K562 (cell line): Measurements from ENCODE around the gene SRSF11. TPM values are rescaled to one million over a fixed set of nuclear protein-coding genes. Genes with fewer than 3 reads are reported as not detected.

Experiments used
- ATAC-seq: fragments of 200-7000 bp; cut with Tn5 transposase; 3 replicates; pipeline ENCODE4 v1.9.1; 2020; ENCODE audit warnings: moderate library complexity
- BruUV-seq: library from RNA; stranded (reverse); fragments of 400-500 nt; replicated peaks from 2 replicates; lab custom pipeline; 2021; lab: Mats Ljungman, UMichigan
- CTCF ChIA-PET: fragments of 300-600 bp; formaldehyde crosslinking; extraction: SDS; loops from one replicate; lab custom pipeline; 2021; ENCODE audit warnings: low intra/inter-chr PET ratio; lab: Yijun Ruan, JAX
- POLR2A ChIA-PET: fragments of 300-600, 350-650 bp; sonication (Branson Sonifier 250); formaldehyde crosslinking; extraction: SDS; loops from one replicate; lab custom pipeline; 2021; ENCODE audit warnings: antibody characterized with exemption, inconsistent platforms; lab: Yijun Ruan, JAX
- DNase-seq, 4 experiments: peaks; one replicate each; pipeline versions ENCODE4 v3.0.0 to v3.0.0-alpha.2; 2011 to 2018; ENCODE audit warnings: low spot score in 3 of 4, mixed read lengths in 3 of 4; ENCODE audit errors: extremely low read depth in 1 of 4
- FAIRE-seq: peaks from 2 replicates; lab custom pipeline; 2011; peaks lifted over from hg19 to GRCh38; lab: Jason Lieb, UNC
- H2AFZ ChIP-seq: 2 replicates; pipeline ENCODE4 v1.6.0; 2011; ENCODE audit warnings: low read depth, low read length, control low read depth, inconsistent platforms
- H3K27ac ChIP-seq: fragments of 200-600 bp; 3 replicates; pipeline ENCODE4 v1.8.0; 2011; ENCODE audit warnings: low read depth, mild to moderate bottlenecking, control low read depth, inconsistent platforms, low read length, moderate library complexity, mixed read lengths; ENCODE audit errors: extremely low read depth
- H3K27me3 ChIP-seq, 2 experiments: fragments of 300-600 bp in 1 of 2; 2 replicates in 1 of 2; 3 replicates in 1 of 2; pipeline versions ENCODE4 v1.6.0 to v1.8.0; 2011; ENCODE audit warnings: inconsistent platforms in 2 of 2, low read length in 2 of 2, mild to moderate bottlenecking in 1 of 2, mixed read lengths in 1 of 2, moderate library complexity in 1 of 2; ENCODE audit not compliant: control insufficient read depth in 2 of 2, insufficient read depth in 2 of 2
- H3K36me3 ChIP-seq: fragments of 300-600 bp; 3 replicates; pipeline ENCODE4 v1.8.0; 2011; ENCODE audit warnings: mild to moderate bottlenecking, low read length, inconsistent platforms; ENCODE audit not compliant: control insufficient read depth, insufficient read depth
- H3K4me1 ChIP-seq, 2 experiments: fragments of 200-600 bp in 1 of 2; replicated peaks in 1 of 2; 2 replicates in 1 of 2; 3 replicates in 1 of 2; pipeline versions ENCODE4 v1.5.1 to v1.8.0; 2011; ENCODE audit warnings: inconsistent platforms in 2 of 2, low read length in 2 of 2, mild to moderate bottlenecking in 1 of 2, mixed read lengths in 1 of 2, moderate library complexity in 1 of 2; ENCODE audit not compliant: control insufficient read depth in 2 of 2, insufficient read depth in 2 of 2
- H3K4me2 ChIP-seq: 2 replicates; pipeline ENCODE4 v1.6.1; 2011; ENCODE audit warnings: low read length, control low read depth, inconsistent platforms, mixed read lengths; ENCODE audit not compliant: insufficient read depth
- H3K4me3 ChIP-seq: fragments of 200-600 bp; sonication (generic), shearing (Covaris generic); 2 replicates; pipeline ENCODE4 v1.5.1; 2016; ENCODE audit warnings: control low read depth, inconsistent platforms
- H3K79me2 ChIP-seq: fragments of 200-600 bp; 3 replicates; pipeline ENCODE4 v1.8.0; 2011; ENCODE audit warnings: low read length, inconsistent platforms; ENCODE audit not compliant: control insufficient read depth, insufficient read depth
- H3K9ac ChIP-seq, 2 experiments: 2 replicates each; pipeline versions ENCODE4 v1.6.0 to v1.6.1; 2011; ENCODE audit warnings: low read depth in 2 of 2, low read length in 2 of 2, control low read depth in 1 of 2, inconsistent platforms in 1 of 2, mild to moderate bottlenecking in 1 of 2, mixed read lengths in 1 of 2; ENCODE audit not compliant: insufficient read depth in 1 of 2
- H3K9me1 ChIP-seq: one replicate; pipeline ENCODE4 v1.6.0; 2011; ENCODE audit warnings: inconsistent platforms, mild to moderate bottlenecking, low read length, moderate library complexity; ENCODE audit not compliant: control insufficient read depth, insufficient read depth
- H3K9me3 ChIP-seq: replicated peaks from 2 replicates; pipeline ENCODE4 v1.5.1; 2011; ENCODE audit warnings: low read depth, low read length, inconsistent platforms; ENCODE audit not compliant: control insufficient read depth, insufficient read depth
- H4K20me1 ChIP-seq: replicated peaks from 2 replicates; pipeline ENCODE4 v1.6.1; 2011; ENCODE audit warnings: low read length, inconsistent platforms, mixed read lengths; ENCODE audit not compliant: control insufficient read depth, insufficient read depth
- DACH1 ChIP-seq: fragments of 450-650 bp; IDR thresholded peaks from 2 replicates; pipeline ENCODE4 v1.6.1; 2018; ENCODE audit not compliant: partially characterized antibody
- DPF2 ChIP-seq: fragments of 450-650 bp; IDR thresholded peaks from 2 replicates; pipeline ENCODE4 v1.6.1; 2016
- ELF1 ChIP-seq: fragments of 200-800 bp; sonication (Bioruptor generic); IDR thresholded peaks from 2 replicates; pipeline ENCODE4 v1.6.1; 2016; ENCODE audit warnings: missing genetic modification characterization, missing compliant biosample characterization
- EP300 ChIP-seq: IDR thresholded peaks from 2 replicates; pipeline ENCODE4 v1.6.1; 2012; ENCODE audit warnings: low read length, improper control_type of control experiment
- MEF2A ChIP-seq: IDR thresholded peaks from 2 replicates; pipeline ENCODE4 v1.6.1; 2011; ENCODE audit warnings: low read depth, mild to moderate bottlenecking, low read length, moderate library complexity; ENCODE audit not compliant: control insufficient read depth
- MEF2D ChIP-seq: conservative IDR thresholded peaks from 2 replicates; pipeline ENCODE4 v1.6.1; 2016; ENCODE audit warnings: low read depth, missing genetic modification characterization, missing compliant biosample characterization
- MEIS2 ChIP-seq: fragments of 450-650 bp; IDR thresholded peaks from 2 replicates; pipeline ENCODE4 v1.6.1; 2014; ENCODE audit warnings: mild to moderate bottlenecking; ENCODE audit not compliant: partially characterized antibody
- PKNOX1 ChIP-seq: fragments of 450-650 bp; IDR thresholded peaks from 2 replicates; pipeline ENCODE4 v1.6.1; 2016
- POLR2AphosphoS5 ChIP-seq: IDR thresholded peaks from 2 replicates; pipeline ENCODE4 v1.6.1; 2011; ENCODE audit warnings: mild to moderate bottlenecking, low read depth, low read length, moderate library complexity; ENCODE audit not compliant: control insufficient read depth, insufficient read depth
- RCOR1 ChIP-seq, 2 experiments: IDR thresholded peaks; 2 replicates each; pipeline ENCODE4 v1.6.1; 2012; ENCODE audit warnings: low read depth in 2 of 2, low read length in 2 of 2, borderline replicate concordance in 1 of 2, improper control_type of control experiment in 1 of 2
- SP2 ChIP-seq: IDR thresholded peaks from 2 replicates; pipeline ENCODE4 v1.6.1; 2011; ENCODE audit warnings: mild to moderate bottlenecking, low read depth, low read length, moderate library complexity; ENCODE audit not compliant: poor library complexity, severe bottlenecking; ENCODE audit errors: extremely low read depth
- SPI1 ChIP-seq: IDR thresholded peaks from 2 replicates; pipeline ENCODE4 v1.6.1; 2011; ENCODE audit warnings: low read depth, low read length, control low read depth, borderline replicate concordance
- TEAD1 ChIP-seq, 2 experiments: fragments of 450-650 bp in 1 of 2; sonication (generic) in 1 of 2; formaldehyde crosslinking; IDR thresholded peaks; 2 replicates each; pipeline versions ENCODE4 v1.4.0 to v1.8.0; 2020 to 2022; ENCODE audit warnings: mild to moderate bottlenecking in 2 of 2, missing genetic modification reagents in 1 of 2
- TEAD4 ChIP-seq, 2 experiments: sonication (generic) in 1 of 2; formaldehyde crosslinking in 1 of 2; IDR thresholded peaks; 2 replicates each; pipeline versions ENCODE4 v1.6.1 to v1.8.0; 2012 to 2022; ENCODE audit warnings: borderline replicate concordance in 1 of 2, inconsistent platforms in 1 of 2, low read length in 1 of 2, mild to moderate bottlenecking in 1 of 2, missing genetic modification reagents in 1 of 2
- ZNF644 ChIP-seq: fragments of 200-800 bp; sonication (Bioruptor generic); IDR thresholded peaks from 2 replicates; pipeline ENCODE4 v1.6.1; 2016; ENCODE audit warnings: low read depth, missing genetic modification characterization, missing compliant biosample characterization
- WGBS: fragments of 100-300 bp; shearing (Covaris generic); methylation state at CpG from one replicate; pipeline ENCODE4 v1.1.6; 2016; ENCODE audit warnings: low coverage, mixed read lengths; ENCODE audit not compliant: insufficient coverage; ENCODE audit errors: missing lambda C conversion rate; 5-methylcytosine and 5-hydroxymethylcytosine counted together
- in situ Hi-C: fragments of 300-500 bp; cut with MboI; formaldehyde crosslinking; loops from 4 replicates; pipeline ENCODE4 v1.15.0; 2018; ENCODE audit warnings: inconsistent platforms, mixed read lengths
- intact Hi-C: fragments of 100-400 bp; cut with micrococcal nuclease; formaldehyde crosslinking; loops from 2 replicates; pipeline ENCODE4 v1.14.2; 2022
- polyA plus RNA-seq, 8 experiments: library from polyadenylated mRNA; depleted of rRNA in 4 of 8; stranded (reverse) in 5 of 8; unstranded in 3 of 8; fragments of >200 nt; fragmentation: Nextera tagmentation in 2 of 8; fragmentation: Illumina TruSeq in 1 of 8; extraction: Ambion mirVana in 2 of 8; extraction: Trizol in 1 of 8; gene quantifications; 2 replicates each; pipeline versions ENCODE4 v1.2.1 to v1.2.3, GENCODE V29; 2011 to 2014; ENCODE audit warnings: inconsistent platforms in 1 of 8, missing spikeins in 1 of 8
- total RNA-seq, 7 experiments: library from RNA; depleted of rRNA in 6 of 7; stranded (reverse); fragments of >200 nt in 6 of 7; fragmentation: Illumina TruSeq in 2 of 7; extraction: Trizol in 2 of 7; gene quantifications; 2 replicates each; pipeline versions ENCODE4 v1.2.1 to v1.2.3, GENCODE V29; 2011 to 2021; ENCODE audit warnings: low replicate concordance in 1 of 7
- TF ChIP-seq, protein P1 (sequence below): fragments of 450-650 bp; conservative IDR thresholded peaks from 2 replicates; pipeline ENCODE4 v1.6.1; 2016; ENCODE audit warnings: missing genetic modification characterization, low read depth, mild to moderate bottlenecking, missing compliant biosample characterization, moderate library complexity
- TF ChIP-seq, protein P2 (sequence below): fragments of 450-650 bp; formaldehyde crosslinking; IDR thresholded peaks from 2 replicates; pipeline ENCODE4 v1.4.0; 2022; ENCODE audit warnings: mild to moderate bottlenecking, moderate library complexity

SRSF11 gene
- total and polyA plus RNA-seq, 9 of the 15 experiments (the other 6 are each of a cell fraction or from before 2014, with no cell fraction given) = 76.9 to 418 (median 190) TPM

DNA sequence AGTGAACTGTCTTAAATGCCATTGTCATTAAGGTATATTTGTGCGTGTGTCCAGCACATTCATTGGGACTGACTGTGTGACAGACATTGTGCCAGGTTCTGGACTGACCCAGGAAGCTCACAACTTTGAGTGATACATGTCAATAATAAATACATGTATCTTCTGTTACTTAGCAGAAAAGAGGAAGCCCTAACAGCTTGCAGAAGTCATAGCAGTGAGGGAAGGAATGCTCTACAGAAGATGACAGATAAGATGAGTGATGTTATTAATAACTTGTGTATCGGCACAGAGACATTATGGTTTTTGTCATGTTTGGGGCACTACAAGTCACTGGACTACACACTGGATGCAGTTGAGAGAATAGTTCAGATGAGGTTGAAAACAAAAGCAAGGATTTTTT is 1.2 kb upstream of the SRSF11 start:
- peak overlapping the region in 1 of 2 experiments; percentile 94; a peak in 2 of 4 replicates for H3K9ac ChIP-seq
- peak overlapping the region; percentile 91 for H3K4me2 ChIP-seq
- ChIA-PET POLR2A (interaction anchor here (0.8 to 4.2 kb wide), 6 partner anchors 11 to 180 kb away, joined by 3 to 58 read pairs (median 4); partner anchors contain the start of genes ANKRD13C and LRRC40), CTCF (no interaction called here)
- no peaks in the 10 kb centered on the region for H3K9me3 ChIP-seq
- H3K4me1 ChIP-seq = peaks cover 9 to 24% of the 10 kb centered on the region in 2 experiments; a peak in 4 of 5 replicates
- H3K27me3 ChIP-seq = no peaks in the 10 kb centered on the region
- ATAC-seq (peak; percentile 19), DNase-seq (peak in 2 of 4 experiments; percentile 21 to 47), FAIRE-seq (no peak)
- WGBS = 4% methylated on average over 2 of the region's 2 CpGs
- intact Hi-C loops (loop anchor here (5.0 kb wide), 1 partner anchor 192 kb away; the partner anchor contains the start of gene CTH), in situ Hi-C loops (no loop called here)
- no TSS peak for BruUV-seq
- H2AFZ ChIP-seq = peak overlapping the region; percentile 24
- H3K79me2 ChIP-seq = peaks cover 99% of the 10 kb centered on the region
- H4K20me1 ChIP-seq = peaks cover 8% of the 10 kb centered on the region; the same call in 1 of the 2 replicates
- no peak overlapping the region for H3K4me3 ChIP-seq
- H3K36me3 ChIP-seq = peaks cover 63% of the 10 kb centered on the region
- H3K9me1 ChIP-seq = no peaks in the 10 kb centered on the region
- peak overlapping the region; percentile 94 for H3K27ac ChIP-seq
- peak; percentile 97 for TF ChIP-seq SPI1
- no peak for TF ChIP-seq SP2
- peak; percentile 45; the same call in 1 of the 2 replicates for TF ChIP-seq TEAD4 (IDR thresholded peaks at IDR 0.05; ENCODE audit: low read length)
- TF ChIP-seq TEAD4 (CRISPR knock-in tag; IDR thresholded peaks at IDR 0.05; ENCODE audit: borderline replicate concordance) = no peak
- peak; percentile 85 for TF ChIP-seq PKNOX1
- TF ChIP-seq ZNF644 = 0 out of 2 replicates have a peak, but pooled peaks have one; percentile 3
- TF ChIP-seq EP300 = 0 out of 2 replicates have a peak, but pooled peaks have one; percentile 12
- 0 out of 2 replicates have a peak, but pooled peaks have one; percentile 14 for TF ChIP-seq POLR2AphosphoS5
- 0 out of 4 replicates have a peak, but pooled peaks of 1 of the 2 experiments have one; percentile 33 for TF ChIP-seq RCOR1 (IDR thresholded peaks at IDR 0.05; ENCODE audit: borderline replicate concordance in 1 of 2, low read depth in 2 of 2, low read length in 2 of 2)
- TF ChIP-seq MEF2D (tag) = 0 out of 2 replicates have a peak, but pooled peaks have one; percentile 34
- TF ChIP-seq DACH1 = peak; percentile 24
- TF ChIP-seq MEF2A = peak; percentile 51
- TF ChIP-seq, protein P1, sequence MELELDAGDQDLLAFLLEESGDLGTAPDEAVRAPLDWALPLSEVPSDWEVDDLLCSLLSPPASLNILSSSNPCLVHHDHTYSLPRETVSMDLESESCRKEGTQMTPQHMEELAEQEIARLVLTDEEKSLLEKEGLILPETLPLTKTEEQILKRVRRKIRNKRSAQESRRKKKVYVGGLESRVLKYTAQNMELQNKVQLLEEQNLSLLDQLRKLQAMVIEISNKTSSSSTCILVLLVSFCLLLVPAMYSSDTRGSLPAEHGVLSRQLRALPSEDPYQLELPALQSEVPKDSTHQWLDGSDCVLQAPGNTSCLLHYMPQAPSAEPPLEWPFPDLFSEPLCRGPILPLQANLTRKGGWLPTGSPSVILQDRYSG (tag) = 0 out of 2 replicates have a peak, but pooled peaks have one; percentile 10
- TF ChIP-seq DPF2 = peak; percentile 42; the same call in 1 of the 2 replicates
- TF ChIP-seq TEAD1 (CRISPR knock-in tag; IDR thresholded peaks at IDR 0.05) = 0 out of 4 replicates have a peak, but pooled peaks of 1 of the 2 experiments have one; percentile 8
- peak; percentile 97 for TF ChIP-seq MEIS2
- TF ChIP-seq, protein P2, sequence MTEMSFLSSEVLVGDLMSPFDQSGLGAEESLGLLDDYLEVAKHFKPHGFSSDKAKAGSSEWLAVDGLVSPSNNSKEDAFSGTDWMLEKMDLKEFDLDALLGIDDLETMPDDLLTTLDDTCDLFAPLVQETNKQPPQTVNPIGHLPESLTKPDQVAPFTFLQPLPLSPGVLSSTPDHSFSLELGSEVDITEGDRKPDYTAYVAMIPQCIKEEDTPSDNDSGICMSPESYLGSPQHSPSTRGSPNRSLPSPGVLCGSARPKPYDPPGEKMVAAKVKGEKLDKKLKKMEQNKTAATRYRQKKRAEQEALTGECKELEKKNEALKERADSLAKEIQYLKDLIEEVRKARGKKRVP (CRISPR knock-in tag) = no peak
- TF ChIP-seq ELF1 (tag) = 0 out of 2 replicates have a peak, but pooled peaks have one; percentile 16
